ENCODE measurements around the gene CFAP68. TPM values are rescaled to one million over a fixed set of nuclear protein-coding genes. Genes with fewer than 3 reads are reported as not detected.
A peak's percentile ranks its signal among the peaks of the same experiment; 100 is the strongest.

CFAP68 gene
- total RNA-seq, 1 donor from 2014 or later, result 22.8 TPM

DNA sequence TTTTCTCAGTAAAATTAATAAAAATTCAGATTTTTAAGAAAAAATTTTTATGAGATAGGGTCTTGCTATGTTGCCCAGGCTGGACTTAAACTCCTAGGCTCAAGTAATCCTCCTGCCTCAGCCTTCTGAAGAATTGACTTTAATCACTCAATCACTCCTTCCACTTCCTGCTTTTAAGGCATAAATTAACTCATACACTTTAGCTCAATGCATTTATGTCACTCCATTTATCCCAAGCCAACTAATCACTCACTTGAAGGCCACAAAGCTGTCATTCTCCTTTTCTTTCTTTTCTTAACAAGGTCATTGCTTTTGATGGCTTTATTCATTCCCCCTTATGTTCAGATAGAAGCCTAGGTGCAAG lies 8.8 kb upstream of the CFAP68 start:
- no peaks in the 10 kb centered on the region for H3K9me3 Mint-ChIP-seq
- H3K36me3 Mint-ChIP-seq (ENCODE audit: low read depth), result peaks cover 11% of the 10 kb centered on the region
- peak overlapping the region; percentile 97 for H3K4me3 Mint-ChIP-seq

DNA sequence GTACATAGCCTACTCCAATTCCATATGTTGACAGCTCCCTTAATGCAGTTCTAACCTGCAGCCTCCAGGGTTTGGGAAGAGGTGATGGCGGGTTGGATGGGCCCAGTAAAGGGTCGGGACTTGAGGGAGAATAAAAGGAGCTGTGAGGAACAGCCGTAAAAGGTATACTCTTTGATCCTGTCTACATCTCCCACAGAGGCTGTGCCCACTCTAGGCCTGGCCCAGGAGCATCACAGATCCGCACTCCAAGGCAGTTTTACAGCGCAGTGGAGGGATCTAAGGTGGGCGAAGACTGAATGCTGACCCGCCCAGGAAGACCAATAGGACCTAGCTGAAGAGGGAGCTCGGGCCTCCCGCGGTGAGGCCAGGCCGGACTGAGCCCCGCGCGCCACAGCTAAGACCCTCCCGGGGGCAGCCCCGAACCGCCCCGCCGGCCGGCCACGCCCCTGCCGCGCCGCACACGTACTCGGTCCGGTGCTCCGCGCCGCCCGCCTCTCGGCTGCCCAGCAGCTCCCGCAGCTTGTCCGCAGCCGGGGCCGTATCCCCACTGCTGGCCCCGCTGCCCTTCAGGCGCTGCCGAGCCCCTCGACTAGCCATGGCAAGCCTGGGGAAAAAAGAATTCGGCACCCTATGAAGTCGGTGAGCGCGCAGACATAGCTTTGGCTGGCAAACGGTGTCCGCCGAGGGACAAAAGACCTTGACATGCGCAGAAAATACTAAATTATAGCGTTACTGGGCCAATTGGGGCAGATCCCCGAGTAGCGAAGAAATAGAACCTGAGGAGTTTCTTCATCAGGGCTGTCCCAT lies 8.3 kb upstream of the CFAP68 start, which contains the start of gene ALG9:
ALG9 (minus strand) TSS at position 696 of the 807 bp plus-strand sequence; CDS start at position 597, 99 bp downstream.
- DNase-seq (ENCODE audit: low read depth, low spot score), result peak; percentile 88
- TF ChIP-seq, protein P1, sequence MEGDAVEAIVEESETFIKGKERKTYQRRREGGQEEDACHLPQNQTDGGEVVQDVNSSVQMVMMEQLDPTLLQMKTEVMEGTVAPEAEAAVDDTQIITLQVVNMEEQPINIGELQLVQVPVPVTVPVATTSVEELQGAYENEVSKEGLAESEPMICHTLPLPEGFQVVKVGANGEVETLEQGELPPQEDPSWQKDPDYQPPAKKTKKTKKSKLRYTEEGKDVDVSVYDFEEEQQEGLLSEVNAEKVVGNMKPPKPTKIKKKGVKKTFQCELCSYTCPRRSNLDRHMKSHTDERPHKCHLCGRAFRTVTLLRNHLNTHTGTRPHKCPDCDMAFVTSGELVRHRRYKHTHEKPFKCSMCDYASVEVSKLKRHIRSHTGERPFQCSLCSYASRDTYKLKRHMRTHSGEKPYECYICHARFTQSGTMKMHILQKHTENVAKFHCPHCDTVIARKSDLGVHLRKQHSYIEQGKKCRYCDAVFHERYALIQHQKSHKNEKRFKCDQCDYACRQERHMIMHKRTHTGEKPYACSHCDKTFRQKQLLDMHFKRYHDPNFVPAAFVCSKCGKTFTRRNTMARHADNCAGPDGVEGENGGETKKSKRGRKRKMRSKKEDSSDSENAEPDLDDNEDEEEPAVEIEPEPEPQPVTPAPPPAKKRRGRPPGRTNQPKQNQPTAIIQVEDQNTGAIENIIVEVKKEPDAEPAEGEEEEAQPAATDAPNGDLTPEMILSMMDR (conservative IDR thresholded peaks at IDR 0.05), result peak; percentile 54
- peak within 1 kb of the TSS; percentile 94 for H3K27ac Mint-ChIP-seq (ENCODE audit: unreplicated experiment)
- no peaks in the 10 kb centered on the region for H3K9me3 Mint-ChIP-seq
- H3K4me1 Mint-ChIP-seq, result peaks cover 17% of the 10 kb centered on the region
- no peaks in the 10 kb centered on the region for H3K27me3 Mint-ChIP-seq (ENCODE audit: low read depth)
- peak within 1 kb of the TSS; percentile 97 for H3K4me3 Mint-ChIP-seq
- H3K36me3 Mint-ChIP-seq (ENCODE audit: low read depth), result peaks cover 11% of the 10 kb centered on the region

More for the DNA sequence above, 8.8 kb upstream of the CFAP68 start:
- peak overlapping the region; percentile 94 for H3K27ac Mint-ChIP-seq (ENCODE audit: unreplicated experiment)
- no peak for DNase-seq (ENCODE audit: low read depth, low spot score)
- H3K4me1 Mint-ChIP-seq, result peaks cover 17% of the 10 kb centered on the region
- TF ChIP-seq, protein P1 (conservative IDR thresholded peaks at IDR 0.05), result no peak
- no peaks in the 10 kb centered on the region for H3K27me3 Mint-ChIP-seq (ENCODE audit: low read depth)

DNA sequence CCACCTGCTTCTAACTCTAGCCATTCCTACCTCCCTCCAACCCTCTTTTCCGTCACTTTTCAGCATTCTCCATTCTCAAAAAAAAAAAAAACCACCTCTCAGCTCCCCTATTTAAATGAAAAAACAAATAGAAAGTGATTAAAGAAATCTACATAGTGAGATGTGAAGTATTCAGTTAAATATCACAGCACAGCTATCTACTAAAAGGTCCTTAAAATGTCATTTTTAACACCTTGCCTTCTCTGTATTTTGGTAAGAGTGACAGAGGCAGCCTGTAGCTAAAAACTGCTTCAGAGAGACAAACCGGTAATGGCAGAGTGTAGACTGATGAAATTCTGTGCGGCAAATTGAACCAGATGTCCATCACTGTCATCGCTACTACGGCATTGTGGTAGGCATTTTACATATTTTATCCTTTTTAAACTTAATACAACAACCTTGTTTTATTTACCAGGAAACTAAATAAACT lies 7.6 kb upstream of the CFAP68 start:
- DNase-seq (ENCODE audit: low read depth, low spot score), result no peak
- H3K27me3 Mint-ChIP-seq (ENCODE audit: low read depth), result no peaks in the 10 kb centered on the region
- H3K4me1 Mint-ChIP-seq, result peaks cover 17% of the 10 kb centered on the region

DNA sequence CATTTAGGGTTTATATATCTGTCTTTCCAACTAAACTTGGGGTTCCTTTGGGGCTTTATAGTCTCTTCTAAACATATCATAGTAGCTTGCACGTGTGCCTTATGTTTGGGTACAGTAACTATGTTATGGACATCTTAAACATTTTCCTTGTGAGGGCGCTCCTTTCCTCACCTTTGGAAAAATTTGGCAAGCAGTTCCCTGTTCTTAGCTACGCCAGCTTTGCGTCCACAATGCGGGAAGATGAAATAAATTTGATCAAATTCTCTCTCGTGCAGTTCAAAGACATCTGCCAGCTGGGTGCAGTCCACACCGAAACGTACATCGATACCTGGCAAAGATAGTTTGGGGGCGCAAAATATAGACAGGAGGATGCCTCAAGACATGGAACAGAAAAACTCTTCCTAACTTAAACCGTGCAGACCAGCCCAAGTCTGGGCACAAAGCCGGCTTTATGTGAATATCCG lies 924 bp upstream of the CFAP68 start:
- peak overlapping the region; percentile 72 for H3K27ac Mint-ChIP-seq (ENCODE audit: unreplicated experiment)
- no peaks in the 10 kb centered on the region for H3K36me3 Mint-ChIP-seq (ENCODE audit: low read depth)
- no peak for DNase-seq (ENCODE audit: low read depth, low spot score)
- H3K27me3 Mint-ChIP-seq (ENCODE audit: low read depth), result no peaks in the 10 kb centered on the region
- peaks cover 17% of the 10 kb centered on the region for H3K4me1 Mint-ChIP-seq
- H3K4me3 Mint-ChIP-seq, result peak overlapping the region; percentile 93
- H3K9me3 Mint-ChIP-seq, result no peaks in the 10 kb centered on the region
- TF ChIP-seq, protein P1 (conservative IDR thresholded peaks at IDR 0.05), result no peak

More for the DNA sequence above, 7.6 kb upstream of the CFAP68 start:
- TF ChIP-seq, protein P1 (conservative IDR thresholded peaks at IDR 0.05), result no peak
- Mint-ChIP-seq H3K36me3 (ENCODE audit: low read depth) (peaks cover 11% of the 10 kb centered on the region), H3K4me3 (peak overlapping the region; percentile 97), H3K9me3 (no peaks in the 10 kb centered on the region), H3K27ac (ENCODE audit: unreplicated experiment) (peak overlapping the region; percentile 28)

DNA sequence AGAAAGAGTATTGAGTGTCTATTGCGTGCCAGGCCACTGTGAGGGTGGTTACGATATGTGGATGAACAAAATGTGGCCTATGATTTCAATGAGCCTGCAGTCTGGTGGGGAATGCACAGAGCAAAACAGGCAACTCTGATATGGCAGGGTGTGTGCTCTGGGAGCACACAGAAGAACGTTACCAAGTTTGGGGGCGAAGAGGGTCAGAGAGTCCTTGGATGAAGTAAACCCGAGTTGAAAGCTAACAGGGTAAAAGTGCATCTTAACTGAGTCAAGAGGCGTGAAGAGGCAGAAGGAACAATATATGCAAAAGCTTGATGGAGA lies 258 bp downstream of the CFAP68 start:
- H3K27ac Mint-ChIP-seq (ENCODE audit: unreplicated experiment), result peak overlapping the region; percentile 97
- no peaks in the 10 kb centered on the region for H3K27me3 Mint-ChIP-seq (ENCODE audit: low read depth)

More for the DNA sequence above, 258 bp downstream of the CFAP68 start:
- Mint-ChIP-seq H3K4me1 (peaks cover 17% of the 10 kb centered on the region), H3K4me3 (peak overlapping the region; percentile 93), H3K9me3 (no peaks in the 10 kb centered on the region), H3K36me3 (ENCODE audit: low read depth) (no peaks in the 10 kb centered on the region)
- TF ChIP-seq, protein P1 (conservative IDR thresholded peaks at IDR 0.05), result no peak
- DNase-seq (ENCODE audit: low read depth, low spot score), result no peak

Data from neural crest cell (in vitro differentiated cells).